ENCODE results near the gene MTOR. TPM values are rescaled to one million over a fixed set of nuclear protein-coding genes. Genes with fewer than 3 reads are reported as not detected.
"Not testable (repeated sequence)": the region's sequence is repeated elsewhere in the genome, so short reads cannot be mapped to it uniquely, and the experiment has no call there.

Gene MTOR
- total RNA-seq, 2 experiments from 2014 or later: 43.0 to 45.2 TPM

DNA sequence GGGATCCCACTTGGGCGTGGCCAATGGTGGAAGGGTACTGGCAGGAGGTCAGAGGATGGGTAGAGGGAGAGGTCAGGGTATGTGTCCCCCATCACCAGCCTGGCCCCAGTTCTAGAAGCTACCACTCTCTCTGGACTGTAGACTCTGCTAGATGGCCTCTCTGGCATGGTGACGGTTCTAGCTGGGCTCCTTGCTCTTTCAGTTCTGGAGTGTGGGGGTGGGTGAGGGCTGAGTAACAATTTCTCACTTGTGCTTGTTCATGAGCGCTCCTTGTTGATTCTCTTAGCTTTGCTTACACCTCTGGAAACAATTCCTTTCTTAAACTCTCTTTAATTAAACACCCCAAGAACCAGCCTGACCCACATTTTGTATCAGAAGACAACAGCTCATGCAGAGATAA is 137.4 kb downstream of the MTOR start:
- Mint-ChIP-seq H3K36me3 (peaks cover 11% of the 10 kb centered on the region), H3K9me3 (no peaks in the 10 kb centered on the region), H3K4me3 (no peak overlapping the region)

DNA sequence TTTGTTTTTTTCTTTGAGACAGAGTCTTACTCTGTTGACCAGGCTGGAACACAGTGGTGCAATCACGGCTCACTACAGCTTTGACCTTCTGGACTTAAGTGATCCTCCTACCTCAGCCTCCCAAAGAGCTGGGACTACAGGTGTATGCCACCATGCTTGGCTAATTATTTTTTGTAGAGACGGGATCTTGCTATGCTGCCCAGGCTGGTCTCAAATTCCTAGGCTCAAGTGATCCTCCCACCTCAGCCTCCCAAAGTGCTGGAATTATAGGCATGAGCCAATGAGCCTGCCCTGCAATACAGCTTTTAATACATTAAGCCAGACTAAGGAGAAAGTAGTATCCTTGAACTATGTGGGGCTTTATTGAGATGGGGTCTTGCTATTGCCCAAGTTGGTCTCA is 146.0 kb downstream of the MTOR start:
- DNase-seq: no peak
- H3K4me1 Mint-ChIP-seq: no peaks in the 10 kb centered on the region
- H3K4me3 Mint-ChIP-seq: no peak overlapping the region
- no peak overlapping the region for H3K27ac Mint-ChIP-seq
- no peaks in the 10 kb centered on the region for H3K9me3 Mint-ChIP-seq
- H3K27me3 Mint-ChIP-seq: no peaks in the 10 kb centered on the region
- H3K36me3 Mint-ChIP-seq: peaks cover 3% of the 10 kb centered on the region

More for the DNA sequence above, 137.4 kb downstream of the MTOR start:
- Mint-ChIP-seq H3K27ac (no peak overlapping the region), H3K4me1 (no peaks in the 10 kb centered on the region), H3K27me3 (no peaks in the 10 kb centered on the region)
- DNase-seq: no peak

DNA sequence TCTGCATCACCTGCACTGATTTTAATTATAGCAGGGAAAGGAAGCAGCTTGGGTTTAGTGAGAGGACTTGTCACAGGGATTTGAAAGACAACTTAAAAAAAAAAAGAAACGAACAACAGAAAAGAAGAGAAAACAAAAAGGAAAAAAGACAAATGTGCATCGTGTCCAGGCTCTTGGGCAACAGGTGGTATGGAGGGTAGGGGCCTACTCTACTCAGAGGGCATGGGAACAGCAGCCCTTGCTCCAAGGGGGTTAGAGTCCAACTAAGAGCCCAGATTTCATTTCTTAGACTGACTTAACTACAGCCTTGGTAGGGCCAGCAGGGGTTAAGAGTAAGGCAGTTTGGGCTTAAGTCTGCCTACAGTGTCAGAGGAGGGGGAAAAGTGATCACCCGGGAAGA is 147.4 kb downstream of the MTOR start:
- Mint-ChIP-seq H3K27ac (no peak overlapping the region), H3K4me1 (no peaks in the 10 kb centered on the region), H3K9me3 (no peaks in the 10 kb centered on the region), H3K27me3 (no peaks in the 10 kb centered on the region), H3K4me3 (no peak overlapping the region), H3K36me3 (peaks cover 3% of the 10 kb centered on the region)
- no peak for DNase-seq

DNA sequence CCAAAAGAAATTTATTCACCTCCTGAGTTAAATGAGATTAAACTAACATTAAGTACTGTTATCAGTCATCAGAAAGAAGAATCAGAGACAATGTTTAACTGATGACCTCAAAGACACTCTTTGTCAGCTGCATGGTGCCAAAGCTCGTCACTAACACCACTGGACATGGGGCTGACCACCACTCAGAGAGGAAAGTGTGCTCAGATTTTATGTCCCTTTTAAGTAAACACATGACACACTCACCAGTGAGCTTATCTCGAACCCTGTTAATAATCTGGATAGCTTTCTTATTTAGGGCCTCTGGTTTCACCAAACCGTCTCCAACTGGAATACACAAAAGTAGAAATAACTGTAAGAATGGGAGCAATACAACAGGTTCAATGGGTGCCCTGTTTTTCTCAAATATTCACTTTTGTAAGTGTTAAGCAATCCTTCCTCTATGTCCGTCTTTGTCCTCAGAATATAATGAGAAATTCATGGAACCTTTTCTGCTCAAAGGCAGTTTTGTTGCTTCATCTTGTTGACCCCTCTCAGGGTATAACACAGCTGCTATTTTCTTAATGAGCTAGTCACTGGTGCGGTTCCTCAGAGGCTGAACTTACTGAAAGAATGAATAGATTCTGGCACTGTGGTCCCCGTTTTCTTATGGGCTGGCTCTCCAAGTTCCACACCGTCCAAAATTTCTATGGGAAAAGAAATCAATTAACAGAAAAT is 153.1 kb downstream of the MTOR start:
- Mint-ChIP-seq H3K9me3 (no peaks in the 10 kb centered on the region), H3K4me3 (no peak overlapping the region), H3K27ac (no peak overlapping the region), H3K4me1 (no peaks in the 10 kb centered on the region), H3K27me3 (no peaks in the 10 kb centered on the region), H3K36me3 (peaks cover 6% of the 10 kb centered on the region)
- no peak for DNase-seq

DNA sequence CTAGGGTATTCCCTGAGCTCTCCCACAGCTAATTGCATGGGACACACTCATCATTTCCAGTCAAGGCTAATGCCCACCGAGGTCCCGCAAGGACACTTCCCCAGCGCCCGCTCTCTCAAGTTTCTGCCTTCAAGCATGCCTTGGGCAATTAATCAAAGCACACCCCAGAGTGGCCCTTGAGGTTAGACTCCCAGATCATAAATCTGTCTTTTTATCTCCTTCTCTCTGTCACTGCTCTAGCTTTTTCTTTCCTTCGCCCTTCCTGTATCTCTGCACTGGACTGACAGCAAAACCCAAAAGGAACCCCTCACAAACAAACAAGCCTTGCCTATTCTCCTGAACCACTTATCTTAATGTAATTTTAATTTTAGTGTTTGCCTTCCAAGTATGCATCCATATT is 154.8 kb downstream of the MTOR start:
- H3K27me3 Mint-ChIP-seq: no peaks in the 10 kb centered on the region
- peaks cover 6% of the 10 kb centered on the region for H3K36me3 Mint-ChIP-seq
- no peaks in the 10 kb centered on the region for H3K4me1 Mint-ChIP-seq
- DNase-seq: no peak
- no peak overlapping the region for H3K27ac Mint-ChIP-seq
- H3K4me3 Mint-ChIP-seq: no peak overlapping the region
- H3K9me3 Mint-ChIP-seq: no peaks in the 10 kb centered on the region

DNA sequence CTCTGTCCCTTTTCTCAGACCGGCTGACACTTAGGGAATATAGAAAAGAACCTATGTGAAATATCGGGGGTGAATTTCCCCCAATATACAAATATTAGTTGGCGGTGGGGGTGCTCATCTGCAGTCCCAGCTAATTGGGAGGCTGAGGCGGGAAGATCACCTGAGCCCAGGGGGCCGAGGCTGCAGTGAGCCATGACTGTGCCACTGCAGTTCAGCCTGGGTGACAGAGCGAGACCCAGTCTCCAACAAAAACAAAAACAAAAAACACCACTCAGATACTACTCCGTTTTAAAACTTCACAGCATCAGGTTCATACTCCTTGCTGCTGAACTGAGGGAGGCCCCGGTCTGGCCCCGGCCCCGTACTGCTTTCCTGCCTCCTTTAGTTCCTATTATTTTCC is 156.8 kb downstream of the MTOR start:
- Mint-ChIP-seq H3K4me1 (no peaks in the 10 kb centered on the region), H3K4me3 (no peak overlapping the region), H3K27ac (no peak overlapping the region), H3K27me3 (no peaks in the 10 kb centered on the region), H3K36me3 (peaks cover 6% of the 10 kb centered on the region), H3K9me3 (no peaks in the 10 kb centered on the region)
- DNase-seq: no peak

DNA sequence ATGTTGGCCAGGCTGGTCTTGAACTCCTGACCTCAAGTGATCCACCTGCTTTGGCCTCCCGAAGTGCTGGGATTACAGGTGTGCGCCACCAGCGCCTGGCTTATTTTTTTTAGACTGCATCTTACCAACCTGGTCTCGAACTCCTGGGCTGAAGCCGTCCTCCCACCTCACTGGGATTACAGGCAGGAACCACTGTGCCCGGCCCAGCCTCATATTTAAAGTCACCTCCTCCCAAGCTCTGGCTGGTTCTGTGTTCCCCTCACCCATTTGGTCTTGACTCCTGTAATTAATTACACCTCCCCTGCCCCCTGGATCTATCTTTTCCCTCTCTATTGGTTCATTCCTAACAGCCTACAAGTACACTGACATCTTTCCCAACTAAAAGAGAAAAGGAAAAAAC is 161.0 kb downstream of the MTOR start:
- Mint-ChIP-seq H3K4me3 (no peak overlapping the region), H3K27ac (no peak overlapping the region), H3K36me3 (peaks cover 12% of the 10 kb centered on the region), H3K9me3 (no peaks in the 10 kb centered on the region), H3K27me3 (no peaks in the 10 kb centered on the region), H3K4me1 (peaks cover 13% of the 10 kb centered on the region)
- DNase-seq: no peak

DNA sequence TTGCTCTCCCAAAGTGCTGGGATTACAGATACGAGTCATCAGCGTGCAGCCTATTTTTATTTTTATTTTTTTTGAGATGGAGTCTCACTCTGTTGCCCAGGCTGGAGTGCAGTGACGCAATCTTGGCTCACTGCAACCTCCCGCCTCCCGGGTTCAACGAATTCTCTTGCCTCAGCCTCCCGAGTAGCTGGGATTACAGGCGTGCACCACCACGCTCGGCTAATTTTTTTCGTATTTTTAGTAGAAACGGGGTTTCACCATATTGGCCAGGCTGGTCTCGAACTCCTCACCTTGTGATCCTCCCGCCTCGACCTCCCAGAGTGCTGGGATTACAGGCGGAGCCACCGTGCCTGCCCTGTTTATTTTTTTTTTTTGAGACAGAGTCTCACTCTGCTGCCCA is 161.5 kb downstream of the MTOR start:
- H3K27ac Mint-ChIP-seq, H3K4me3 Mint-ChIP-seq, H3K9me3 Mint-ChIP-seq, H3K27me3 Mint-ChIP-seq, DNase-seq: not testable (repeated sequence)
- H3K36me3 Mint-ChIP-seq: peaks cover 13% of the 10 kb centered on the region
- H3K4me1 Mint-ChIP-seq: peaks cover 13% of the 10 kb centered on the region

DNA sequence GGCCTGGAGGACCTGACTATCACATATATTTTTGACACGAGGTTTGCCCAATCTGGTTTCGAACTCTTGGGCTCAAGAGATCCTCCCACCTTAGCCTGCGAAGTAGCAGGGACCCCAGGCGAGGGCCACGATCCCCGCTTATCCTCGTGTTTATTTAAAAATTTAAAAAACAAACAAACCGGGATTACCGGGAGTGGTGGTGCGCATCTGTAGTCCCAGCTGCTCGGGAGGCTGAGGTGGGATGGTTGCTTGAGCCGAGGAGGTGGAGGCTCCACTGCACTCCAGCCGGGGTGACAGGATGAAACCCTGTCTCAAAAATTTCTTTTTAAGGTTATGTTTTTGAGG is 162.2 kb downstream of the MTOR start:
- no peaks in the 10 kb centered on the region for H3K27me3 Mint-ChIP-seq
- H3K9me3 Mint-ChIP-seq: no peaks in the 10 kb centered on the region
- H3K4me1 Mint-ChIP-seq: peaks cover 13% of the 10 kb centered on the region
- peak overlapping the region; percentile 95 for H3K4me3 Mint-ChIP-seq
- H3K36me3 Mint-ChIP-seq: peaks cover 12% of the 10 kb centered on the region
- no peak for DNase-seq
- H3K27ac Mint-ChIP-seq: peak overlapping the region; percentile 93

DNA sequence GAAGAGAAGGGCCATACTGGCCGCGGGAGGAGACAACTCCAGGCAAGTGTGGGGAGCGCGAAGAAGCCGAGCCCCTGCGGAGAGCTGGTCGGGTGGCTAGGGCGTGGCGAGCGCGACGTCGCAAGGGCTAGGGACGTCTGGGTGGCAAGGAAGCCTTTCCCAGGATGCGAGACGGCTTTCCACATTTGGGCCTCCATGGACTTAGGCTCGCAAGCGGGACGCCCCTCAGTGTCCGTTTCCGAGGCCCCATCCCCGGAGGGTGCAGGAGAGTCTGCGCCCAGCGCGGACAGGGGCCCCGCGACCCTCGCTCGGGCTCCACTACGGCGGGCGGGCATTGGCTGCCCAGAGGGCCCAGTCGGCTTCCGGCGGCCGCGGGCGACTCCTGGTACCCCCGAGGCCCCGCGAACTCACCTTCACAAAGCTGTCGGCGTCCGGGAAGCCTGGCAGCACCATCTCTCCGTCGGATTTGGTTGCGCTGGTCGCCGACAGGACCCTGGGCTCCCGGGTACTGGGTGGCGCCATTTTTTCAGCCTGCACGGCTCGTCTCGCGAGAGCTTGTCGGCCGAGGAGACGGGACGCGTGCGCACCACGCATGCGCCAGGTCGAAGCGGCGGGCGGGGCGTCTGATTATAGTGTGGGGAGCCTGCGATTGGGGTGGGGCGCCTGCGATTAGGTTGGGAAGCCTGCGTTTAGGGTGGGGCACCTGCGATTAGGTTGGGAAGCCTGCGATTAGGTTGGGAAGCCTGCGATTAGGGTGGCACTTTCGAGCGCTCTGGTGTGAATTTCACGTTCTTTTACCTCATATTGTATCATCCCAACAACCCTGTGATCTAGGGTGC is 162.8 kb downstream of the MTOR start, which contains the start of gene EXOSC10:
EXOSC10 (minus strand) TSS at position 560 of the 839 bp plus-strand sequence; CDS start at position 522, 38 bp downstream.
- peaks cover 13% of the 10 kb centered on the region for H3K4me1 Mint-ChIP-seq
- no peaks in the 10 kb centered on the region for H3K27me3 Mint-ChIP-seq
- peaks cover 12% of the 10 kb centered on the region for H3K36me3 Mint-ChIP-seq
- no peaks in the 10 kb centered on the region for H3K9me3 Mint-ChIP-seq
- peak; percentile 97 for DNase-seq
- H3K4me3 Mint-ChIP-seq: peak within 1 kb of the TSS; percentile 95
- H3K27ac Mint-ChIP-seq: peak within 1 kb of the TSS; percentile 93

DNA sequence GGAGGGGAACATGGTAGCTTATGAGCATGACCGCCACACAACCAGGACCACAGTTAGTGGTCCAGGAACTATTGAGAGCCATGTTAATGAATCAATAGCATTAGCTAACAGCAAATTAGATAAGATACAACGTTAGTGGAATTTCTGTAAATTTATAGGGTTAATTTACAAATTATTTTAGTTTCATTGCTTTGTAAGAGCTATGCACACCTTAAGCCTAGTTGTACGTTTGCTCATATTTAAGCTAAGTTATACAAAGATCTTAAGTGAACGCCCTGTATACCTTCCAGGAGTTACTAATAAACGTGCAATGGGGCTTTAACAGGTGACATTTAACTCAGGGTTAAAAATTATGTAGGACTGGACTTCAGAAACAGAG is 163.4 kb downstream of the MTOR start:
- no peaks in the 10 kb centered on the region for H3K27me3 Mint-ChIP-seq
- H3K4me1 Mint-ChIP-seq: peaks cover 13% of the 10 kb centered on the region
- peaks cover 12% of the 10 kb centered on the region for H3K36me3 Mint-ChIP-seq
- DNase-seq: no peak
- no peaks in the 10 kb centered on the region for H3K9me3 Mint-ChIP-seq
- peak overlapping the region; percentile 93 for H3K27ac Mint-ChIP-seq
- peak overlapping the region; percentile 95 for H3K4me3 Mint-ChIP-seq

DNA sequence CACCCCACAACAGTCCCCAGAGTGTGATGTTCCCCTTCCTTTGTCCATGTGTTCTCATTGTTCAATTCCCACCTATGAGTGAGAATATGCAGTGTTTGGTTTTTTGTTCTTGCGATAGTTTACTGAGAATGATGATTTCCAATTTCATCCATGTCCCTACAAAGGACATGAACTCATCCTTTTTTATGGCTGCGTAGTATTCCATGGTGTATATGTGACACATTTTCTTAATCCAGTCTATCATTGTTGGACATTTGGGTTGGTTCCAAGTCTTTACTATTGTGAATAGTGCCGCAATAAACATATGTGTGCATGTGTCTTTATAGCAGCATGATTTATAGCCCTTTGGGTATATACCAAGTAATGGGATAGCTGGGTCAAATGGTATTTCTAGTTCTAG is 178.6 kb downstream of the MTOR start:
- DNase-seq, H3K9me3 Mint-ChIP-seq, H3K4me1 Mint-ChIP-seq, H3K27me3 Mint-ChIP-seq, H3K27ac Mint-ChIP-seq, H3K4me3 Mint-ChIP-seq: not testable (repeated sequence)
- H3K36me3 Mint-ChIP-seq: peaks cover 33% of the 10 kb centered on the region

DNA sequence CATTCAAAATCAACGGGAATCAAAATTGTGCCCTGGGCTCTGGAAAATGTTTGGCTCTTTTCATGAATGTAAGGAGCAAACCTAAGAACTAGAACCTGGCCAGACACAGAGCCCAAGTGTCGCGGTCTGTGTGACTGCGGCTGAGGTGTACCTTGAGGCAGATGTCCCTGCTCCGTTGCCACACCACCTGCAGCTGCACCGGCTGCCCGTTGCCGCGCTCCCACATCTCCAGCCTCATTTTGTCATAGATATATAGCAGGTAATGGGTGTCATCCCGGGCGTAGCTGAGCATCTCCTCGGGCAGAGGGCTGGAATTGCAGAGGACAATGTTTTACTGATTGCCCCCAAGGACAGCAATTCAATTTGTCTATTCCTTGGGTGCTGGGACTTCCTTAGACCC is 181.4 kb downstream of the MTOR start:
- H3K27ac Mint-ChIP-seq: no peak overlapping the region
- H3K9me3 Mint-ChIP-seq: no peaks in the 10 kb centered on the region
- no peak for DNase-seq
- peaks cover 31% of the 10 kb centered on the region for H3K36me3 Mint-ChIP-seq
- H3K4me1 Mint-ChIP-seq: no peaks in the 10 kb centered on the region
- H3K27me3 Mint-ChIP-seq: no peaks in the 10 kb centered on the region
- no peak overlapping the region for H3K4me3 Mint-ChIP-seq

DNA sequence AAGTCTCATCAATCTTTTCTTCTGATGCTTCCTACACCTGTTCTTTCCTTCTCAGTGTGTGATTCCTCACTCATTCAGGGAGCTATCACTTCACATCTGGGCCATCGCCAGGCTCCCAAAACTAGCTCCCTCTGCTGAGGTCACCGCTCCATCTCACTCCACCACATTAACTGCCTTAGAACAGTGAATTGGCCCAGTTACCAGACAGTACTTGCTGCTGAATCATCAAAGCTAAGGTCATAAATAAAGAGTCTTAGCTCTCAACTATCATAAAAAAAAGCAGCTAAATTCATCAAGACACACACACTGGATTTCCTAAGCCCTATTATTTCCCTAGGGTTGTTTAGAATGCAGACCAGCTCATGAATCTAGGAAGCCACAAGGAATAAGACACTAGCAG is 183.7 kb downstream of the MTOR start:
- Mint-ChIP-seq H3K9me3 (no peaks in the 10 kb centered on the region), H3K4me1 (no peaks in the 10 kb centered on the region), H3K4me3 (no peak overlapping the region), H3K27me3 (no peaks in the 10 kb centered on the region), H3K36me3 (peaks cover 24% of the 10 kb centered on the region), H3K27ac (peak overlapping the region; percentile 6)
- no peak for DNase-seq

DNA sequence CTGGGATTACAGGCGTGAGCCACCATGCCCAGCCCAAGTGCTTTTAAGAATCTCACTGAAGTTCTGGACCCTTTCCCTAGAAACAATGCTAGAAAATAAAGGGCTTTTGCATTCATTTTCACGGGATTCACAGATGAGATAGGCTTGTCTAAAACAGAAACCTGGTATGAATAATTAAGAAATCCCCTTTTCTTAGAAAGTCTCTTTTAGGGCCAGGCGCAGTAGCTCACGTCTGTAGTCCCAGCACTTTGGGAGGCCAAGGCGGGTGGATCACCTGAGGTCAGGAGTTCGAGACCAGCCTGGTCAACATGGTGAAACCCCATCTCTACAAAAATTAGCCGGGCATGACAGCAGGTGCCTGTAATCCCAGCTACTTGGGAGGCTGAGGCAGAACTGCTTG is 189.0 kb downstream of the MTOR start:
- not testable (repeated sequence) for DNase-seq, H3K27me3 Mint-ChIP-seq, H3K4me1 Mint-ChIP-seq, H3K27ac Mint-ChIP-seq, H3K9me3 Mint-ChIP-seq, H3K4me3 Mint-ChIP-seq
- peaks cover 39% of the 10 kb centered on the region for H3K36me3 Mint-ChIP-seq
